ENCODE measurements around the gene PRELID3B.
A peak's percentile ranks its signal among the peaks of the same experiment; 100 is the strongest.

Gene PRELID3B

GRCh38 chr20:59030911-59031563 lies 11.5 kb downstream of the PRELID3B start:
- no peak for TF ChIP-seq CTCF (IDR thresholded peaks at IDR 0.05; ENCODE audit: low read depth, low read length, missing control alignments)
- peaks cover 33% of the 10 kb centered on the region for H3K36me3 ChIP-seq (replicated peaks)
- in situ Hi-C loops (cut with HindIII; ENCODE audit: low pct_ligation_motif_present, low sequenced_read_pairs) = no loop called here

GRCh38 chr20:59028812-59029211 lies 13.8 kb downstream of the PRELID3B start:
- H3K27me3 ChIP-seq (replicated peaks) = no peaks in the 10 kb centered on the region
- H3K36me3 ChIP-seq (replicated peaks) = peaks cover 42% of the 10 kb centered on the region
- peak overlapping the region; percentile 20 for H3K27ac ChIP-seq
- in situ Hi-C loops (cut with HindIII; ENCODE audit: low pct_ligation_motif_present, low sequenced_read_pairs) = no loop called here
- peak overlapping the region; percentile 12 for H3K4me3 ChIP-seq (ENCODE audit: low read depth, low read length)
- TF ChIP-seq CTCF (IDR thresholded peaks at IDR 0.05; ENCODE audit: low read depth, low read length, missing control alignments) = no peak
- no peak for DNase-seq

More at GRCh38 chr20:59030911-59031563, 11.5 kb downstream of the PRELID3B start:
- Histone ChIP-seq H3K27me3 (replicated peaks) (no peaks in the 10 kb centered on the region), H3K27ac (no peak overlapping the region), H3K4me3 (ENCODE audit: low read depth, low read length) (peak overlapping the region; percentile 89)
- no peak for DNase-seq

- H3K27ac ChIP-seq = peak overlapping the region; percentile 5
- peaks cover 50% of the 10 kb centered on the region for H3K36me3 ChIP-seq (replicated peaks)
- in situ Hi-C loops (cut with HindIII; ENCODE audit: low pct_ligation_motif_present, low sequenced_read_pairs) = no loop called here
- no peaks in the 10 kb centered on the region for H3K27me3 ChIP-seq (replicated peaks)
- DNase-seq = peak; percentile 59
- peak overlapping the region; percentile 12 for H3K4me3 ChIP-seq (ENCODE audit: low read depth, low read length)
- TF ChIP-seq CTCF (IDR thresholded peaks at IDR 0.05; ENCODE audit: low read depth, low read length, missing control alignments) = no peak
Measured at GRCh38 chr20:59027741-59028320, 14.8 kb downstream of the PRELID3B start.

GRCh38 chr20:59026904-59027740 lies 15.5 kb downstream of the PRELID3B start:
- no peak for TF ChIP-seq CTCF (IDR thresholded peaks at IDR 0.05; ENCODE audit: low read depth, low read length, missing control alignments)
- no peaks in the 10 kb centered on the region for H3K27me3 ChIP-seq (replicated peaks)
- peak overlapping the region; percentile 12 for H3K4me3 ChIP-seq (ENCODE audit: low read depth, low read length)
- peaks cover 53% of the 10 kb centered on the region for H3K36me3 ChIP-seq (replicated peaks)
- H3K27ac ChIP-seq = no peak overlapping the region
- in situ Hi-C loops (cut with HindIII; ENCODE audit: low pct_ligation_motif_present, low sequenced_read_pairs) = no loop called here
- DNase-seq = no peak

GRCh38 chr20:59025511-59025910 lies 17.1 kb downstream of the PRELID3B start:
- H3K27me3 ChIP-seq (replicated peaks) = no peaks in the 10 kb centered on the region
- H3K36me3 ChIP-seq (replicated peaks) = peaks cover 53% of the 10 kb centered on the region
- DNase-seq = no peak
- H3K27ac ChIP-seq = no peak overlapping the region
- TF ChIP-seq CTCF (IDR thresholded peaks at IDR 0.05; ENCODE audit: low read depth, low read length, missing control alignments) = no peak
- no peak overlapping the region for H3K4me3 ChIP-seq (ENCODE audit: low read depth, low read length)
- in situ Hi-C loops (cut with HindIII; ENCODE audit: low pct_ligation_motif_present, low sequenced_read_pairs) = no loop called here

Measured in brain microvascular endothelial cell (primary cell).